Activated CD8-positive, alpha-beta memory T cell treated with anti-CD3 and anti-CD28 coated beads for 36 hours (primary cell): ENCODE data around the gene PAX5. TPM values are rescaled to one million over a fixed set of nuclear protein-coding genes. Genes with fewer than 3 reads are reported as not detected.

ENCODE experiments used
- CTCF ChIA-PET: fragments of 350-600 bp; sonication (Branson Sonifier 250); formaldehyde crosslinking; loops from one replicate; lab custom pipeline; 2021; ENCODE audit warnings: antibody characterized with exemption; lab: Charles Lee
- POLR2A ChIA-PET: fragments of 350-600 bp; sonication (Branson Sonifier 250); formaldehyde crosslinking; loops from one replicate; lab custom pipeline; 2021; ENCODE audit warnings: antibody characterized with exemption; lab: Charles Lee
- total RNA-seq, 2 experiments: library from RNA; stranded (reverse); gene quantifications; one replicate each; pipeline ENCODE4 v1.2.3, GENCODE V29; 2021

PAX5 gene
- total RNA-seq, 2 experiments from 2014 or later = 0.23 to 0.34 TPM

- ChIA-PET POLR2A (no interaction called here), CTCF (no interaction called here)
Measured at GRCh38 chr9:36862206-36863145, 171.6 kb downstream of the PAX5 start.

DNA sequence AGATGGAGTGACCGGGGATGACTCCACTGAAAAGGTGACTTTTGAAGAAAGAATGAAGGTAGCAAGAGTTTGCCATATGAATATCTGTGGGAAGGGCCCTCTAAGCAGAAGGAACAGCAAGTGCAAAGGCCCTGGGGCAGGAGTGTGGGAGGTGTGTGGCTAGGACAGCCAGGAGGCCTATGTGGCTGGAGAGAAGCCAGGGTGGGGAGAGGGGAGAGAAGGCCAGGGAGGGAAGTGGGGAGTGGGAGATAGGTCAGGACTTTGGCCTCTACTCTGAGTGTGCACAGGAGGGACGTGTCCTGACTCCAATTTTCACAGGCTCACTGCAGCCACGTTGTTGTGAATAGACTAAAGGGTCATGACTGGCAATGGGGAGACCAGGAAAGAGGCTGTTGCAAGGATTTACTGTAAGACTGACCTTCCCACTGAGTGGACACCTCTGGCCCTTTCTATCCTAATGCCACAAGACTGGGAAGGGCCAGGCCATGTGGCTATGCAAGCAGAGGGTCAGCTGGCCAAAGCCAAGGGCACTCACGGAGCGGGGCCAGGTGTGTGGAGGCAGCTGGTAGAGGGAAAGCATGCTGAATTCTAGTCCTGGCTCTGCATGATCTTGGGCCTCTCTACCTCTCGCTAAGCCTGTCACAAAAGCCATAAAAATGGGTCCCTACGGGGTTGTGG is 172.4 kb downstream of the PAX5 start:
- POLR2A ChIA-PET = no interaction called here
- CTCF ChIA-PET = interaction anchor here (1.6 kb wide), 1 partner anchor 11 kb away, joined by 4 read pairs; no protein-coding TSS in a partner anchor

- CTCF ChIA-PET = no interaction called here
- POLR2A ChIA-PET = no interaction called here
Measured at GRCh38 chr9:36858805-36859375, 175.2 kb downstream of the PAX5 start.

- ChIA-PET CTCF (no interaction called here), POLR2A (no interaction called here)
Measured at GRCh38 chr9:36855448-36856315, 178.4 kb downstream of the PAX5 start.

DNA sequence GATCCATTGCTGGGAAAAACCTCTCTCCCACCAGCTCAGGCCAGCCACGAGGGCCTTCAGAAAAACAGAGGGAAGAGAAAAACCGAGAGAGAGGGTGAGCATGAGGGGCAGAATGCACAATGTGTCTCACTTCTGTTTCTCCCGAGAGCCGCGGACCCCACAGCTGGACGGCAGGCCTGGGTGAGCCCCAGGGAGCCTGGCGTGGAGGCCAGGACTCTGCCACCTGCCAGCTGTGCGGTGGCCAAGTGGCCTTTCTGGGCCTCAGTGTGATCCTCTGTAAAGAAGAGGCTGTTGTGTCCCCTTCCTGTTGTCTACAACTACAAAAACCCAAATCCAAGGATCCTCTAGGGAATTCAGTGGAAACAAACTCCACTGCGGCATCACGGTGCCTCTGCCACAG is 179.3 kb downstream of the PAX5 start:
- ChIA-PET CTCF (no interaction called here), POLR2A (no interaction called here)

- ChIA-PET CTCF (no interaction called here), POLR2A (no interaction called here)
Measured at GRCh38 chr9:36854034-36854433, 180.0 kb downstream of the PAX5 start.

GRCh38 chr9:36853233-36853632 is 180.8 kb downstream of the PAX5 start:
- ChIA-PET CTCF (no interaction called here), POLR2A (no interaction called here)

- CTCF ChIA-PET = no interaction called here
- POLR2A ChIA-PET = no interaction called here
Measured at GRCh38 chr9:36849943-36850342, 184.1 kb downstream of the PAX5 start.

DNA sequence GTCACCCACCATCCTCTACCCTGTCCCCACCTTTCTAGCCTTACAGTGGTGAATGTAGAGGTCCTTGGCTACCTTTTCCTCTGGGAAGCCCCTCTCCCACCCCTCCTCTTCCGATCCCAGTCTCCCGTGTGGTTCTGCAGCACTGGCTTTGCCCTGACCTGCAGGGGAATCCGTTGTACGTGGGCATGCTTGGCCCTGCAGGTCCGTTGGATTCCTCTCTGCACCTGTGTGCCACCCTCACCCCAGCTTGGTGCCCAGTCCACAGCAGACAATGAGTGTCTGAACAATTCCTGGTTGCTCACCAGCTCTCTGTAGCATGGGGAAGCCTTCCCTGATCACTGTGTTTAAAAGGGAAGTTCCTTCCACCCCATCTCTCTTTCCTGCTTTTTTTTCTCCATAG is 185.1 kb downstream of the PAX5 start:
- CTCF ChIA-PET = no interaction called here
- POLR2A ChIA-PET = no interaction called here

- CTCF ChIA-PET = no interaction called here
- POLR2A ChIA-PET = no interaction called here
Measured at GRCh38 chr9:36847781-36848673, 186.0 kb downstream of the PAX5 start.

- POLR2A ChIA-PET = no interaction called here
- CTCF ChIA-PET = no interaction called here
Measured at GRCh38 chr9:36846621-36847020, 187.4 kb downstream of the PAX5 start.

- ChIA-PET POLR2A (no interaction called here), CTCF (interaction anchor here (0.5 to 0.6 kb wide), 2 partner anchors 463 to 607 kb away, joined by 3 to 5 read pairs; no protein-coding TSS in a partner anchor)
Measured at GRCh38 chr9:36845844-36846243, 188.2 kb downstream of the PAX5 start.

DNA sequence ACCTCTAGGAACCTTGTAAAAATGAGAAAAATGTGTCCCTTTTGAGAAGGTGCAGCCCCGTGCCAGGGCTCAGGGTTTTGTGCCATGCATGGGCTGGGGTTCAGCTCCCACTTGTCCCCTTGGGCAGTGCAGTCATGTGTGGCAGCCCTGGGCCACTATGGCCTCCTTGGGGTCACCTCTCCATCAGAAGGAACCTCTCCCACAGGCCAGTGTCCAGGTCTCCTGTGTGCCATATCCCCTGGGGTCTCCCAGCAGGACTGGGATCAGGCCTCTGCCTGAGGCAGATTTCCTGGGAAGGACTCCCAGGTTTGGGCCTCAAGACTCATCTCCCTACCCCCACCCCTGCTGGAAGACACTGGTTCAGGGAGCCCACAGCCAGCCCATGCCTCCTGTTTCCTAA is 189.1 kb downstream of the PAX5 start:
- ChIA-PET CTCF (no interaction called here), POLR2A (no interaction called here)

DNA sequence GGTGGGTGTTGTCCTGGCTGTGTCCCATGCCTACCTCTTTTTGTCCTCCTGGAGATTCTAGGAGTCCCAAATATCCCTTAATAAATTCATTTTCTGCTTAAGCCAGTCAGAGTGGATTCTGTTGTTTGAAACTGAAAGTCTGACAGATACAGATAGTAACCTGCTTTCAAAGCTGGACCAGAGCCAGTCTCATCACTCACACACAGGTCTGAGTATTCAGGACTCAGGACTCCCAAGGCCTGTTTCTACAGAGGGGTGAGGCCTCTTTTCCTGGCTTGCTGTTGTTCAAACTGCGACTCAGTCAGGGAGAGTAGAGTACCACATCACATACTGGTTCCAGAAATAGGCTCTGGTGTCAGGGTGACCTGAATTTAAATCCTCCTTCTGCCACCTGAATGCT is 190.1 kb downstream of the PAX5 start:
- POLR2A ChIA-PET = no interaction called here
- CTCF ChIA-PET = no interaction called here

- POLR2A ChIA-PET = no interaction called here
Measured at GRCh38 chr9:36842560-36843530, 191.2 kb downstream of the PAX5 start.

GRCh38 chr9:36840898-36841536 is 193.1 kb downstream of the PAX5 start:
- POLR2A ChIA-PET = no interaction called here
- CTCF ChIA-PET = no interaction called here

More at GRCh38 chr9:36842560-36843530, 191.2 kb downstream of the PAX5 start:
- CTCF ChIA-PET = no interaction called here
